Neural cell (in vitro differentiated cells): ENCODE measurements around the gene AMIGO3. TPM values are rescaled to one million over a fixed set of nuclear protein-coding genes. Genes with fewer than 3 reads are reported as not detected.

Experiments
- H2AFZ ChIP-seq: fragments of 200-600, 300-800 bp; sonication (generic), shearing (Covaris generic); 2 replicates; pipeline ENCODE4 v1.6.0; 2014; ENCODE audit warnings: low read depth, mild to moderate bottlenecking, antibody characterized with exemption, low read length, moderate library complexity
- H3F3A ChIP-seq: fragments of 200-600 bp; shearing (Covaris generic); 2 replicates; pipeline ENCODE4 v1.6.1; 2016; ENCODE audit warnings: mild to moderate bottlenecking, moderate library complexity, mixed read lengths, antibody characterized with exemption, low read length; ENCODE audit not compliant: insufficient read depth, poor library complexity, severe bottlenecking
- H3K27ac ChIP-seq: fragments of 200-600, 300-800 bp; sonication (generic), shearing (Covaris generic); 2 replicates; pipeline ENCODE4 v1.5.1; 2014; ENCODE audit warnings: mild to moderate bottlenecking, low read length, moderate library complexity
- H3K27me3 ChIP-seq: fragments of 300-800, 200-600 bp; sonication (generic), shearing (Covaris generic); 2 replicates; pipeline ENCODE4 v1.6.0; 2014; ENCODE audit warnings: mild to moderate bottlenecking, low read depth, low read length, moderate library complexity; ENCODE audit not compliant: insufficient read depth
- H3K36me3 ChIP-seq: fragments of 300-800, 200-600 bp; sonication (generic), shearing (Covaris generic); 2 replicates; pipeline ENCODE4 v1.5.1; 2014; ENCODE audit warnings: mild to moderate bottlenecking, antibody characterized with exemption, low read length, moderate library complexity; ENCODE audit not compliant: insufficient read depth
- H3K4me2 ChIP-seq: fragments of 300-800, 200-600 bp; sonication (generic), shearing (Covaris generic); 2 replicates; pipeline ENCODE4 v1.6.0; 2014; ENCODE audit warnings: mild to moderate bottlenecking, low read length
- H3K4me3 ChIP-seq: fragments of 300-800, 200-600 bp; sonication (generic), shearing (Covaris generic); 2 replicates; pipeline ENCODE4 v1.5.1; 2014; ENCODE audit warnings: mild to moderate bottlenecking, low read length, moderate library complexity
- H3K79me2 ChIP-seq: fragments of 200-600 bp; shearing (Covaris generic); replicated peaks from 2 replicates; pipeline ENCODE4 v1.6.0; 2014; ENCODE audit warnings: mild to moderate bottlenecking, low read length, moderate library complexity; ENCODE audit not compliant: insufficient read depth
- H3K9ac ChIP-seq: fragments of 300-800, 200-600 bp; sonication (generic), shearing (Covaris generic); 2 replicates; pipeline ENCODE4 v1.6.1; 2016; ENCODE audit warnings: mild to moderate bottlenecking, low read length, mixed read lengths
- H3K9me2 ChIP-seq: fragments of 200-600 bp; shearing (Covaris generic); 2 replicates; pipeline ENCODE4 v1.6.1; 2016; ENCODE audit warnings: mild to moderate bottlenecking, low read length, mixed read lengths; ENCODE audit not compliant: insufficient read depth
- H3K9me3 ChIP-seq: fragments of 200-600, 300-800 bp; sonication (generic), shearing (Covaris generic); 2 replicates; pipeline ENCODE4 v1.6.1; 2016; ENCODE audit warnings: mild to moderate bottlenecking, mixed run types, low read length, moderate library complexity, mixed read lengths
- H4K20me1 ChIP-seq: fragments of 200-600 bp; shearing (Covaris generic); 2 replicates; pipeline ENCODE4 v1.6.1; 2016; ENCODE audit warnings: mild to moderate bottlenecking, mixed run types; ENCODE audit not compliant: insufficient read depth
- EP300 ChIP-seq: fragments of 450-650 bp; conservative IDR thresholded peaks from 2 replicates; pipeline ENCODE4 v1.6.1; 2014; ENCODE audit warnings: antibody characterized with exemption, mild to moderate bottlenecking, moderate library complexity; ENCODE audit not compliant: poor library complexity, severe bottlenecking
- EZH2 ChIP-seq: fragments of 200-600, 300-800 bp; shearing (Covaris generic), sonication (generic); IDR thresholded peaks from 2 replicates; pipeline ENCODE4 v1.6.1; 2014; ENCODE audit warnings: antibody characterized with exemption, low read length, borderline replicate concordance, mild to moderate bottlenecking; ENCODE audit not compliant: insufficient read depth, poor library complexity, severe bottlenecking
- MXI1 ChIP-seq: fragments of 450-650 bp; conservative IDR thresholded peaks from 2 replicates; pipeline ENCODE4 v1.6.1; 2014; ENCODE audit warnings: antibody characterized with exemption, mild to moderate bottlenecking; ENCODE audit not compliant: poor library complexity, severe bottlenecking
- POLR2AphosphoS5 ChIP-seq: IDR thresholded peaks from 2 replicates; pipeline ENCODE4 v1.6.1; 2012
- RAD21 ChIP-seq: fragments of 450-650 bp; conservative IDR thresholded peaks from 2 replicates; pipeline ENCODE4 v1.6.1; 2014; ENCODE audit warnings: antibody characterized with exemption, mild to moderate bottlenecking, moderate library complexity
- SMC3 ChIP-seq: fragments of 450-650 bp; conservative IDR thresholded peaks from 2 replicates; pipeline ENCODE4 v1.6.1; 2014; ENCODE audit warnings: antibody characterized with exemption, mild to moderate bottlenecking, moderate library complexity; ENCODE audit not compliant: poor library complexity
- TAF1 ChIP-seq: IDR thresholded peaks from 2 replicates; pipeline ENCODE4 v1.6.1; 2012; ENCODE audit warnings: low read depth
- polyA plus RNA-seq: library from polyadenylated mRNA; depleted of rRNA; stranded (reverse); fragments of >200 nt; gene quantifications from 2 replicates; pipeline ENCODE4 v1.2.3, GENCODE V29; 2014
- TF ChIP-seq, protein P1 (sequence below): IDR thresholded peaks from 2 replicates; pipeline ENCODE4 v1.6.1; 2012; ENCODE audit warnings: borderline replicate concordance
- TF ChIP-seq, protein P2 (sequence below): fragments of 450-650 bp; IDR thresholded peaks from 2 replicates; pipeline ENCODE4 v1.5.1; 2014; ENCODE audit warnings: antibody characterized with exemption, mild to moderate bottlenecking, moderate library complexity; ENCODE audit not compliant: poor library complexity, severe bottlenecking

AMIGO3 gene
- polyA plus RNA-seq, 1 donor from 2014 or later: 4.0 TPM

GRCh38 chr3:49668861-49669260 lies 50.6 kb downstream of the AMIGO3 start:
- no peaks in the 10 kb centered on the region for H4K20me1 ChIP-seq
- no peaks in the 10 kb centered on the region for H3F3A ChIP-seq
- no peak overlapping the region for H3K9ac ChIP-seq
- H3K36me3 ChIP-seq: no peaks in the 10 kb centered on the region
- H3K9me2 ChIP-seq: no peaks in the 10 kb centered on the region
- no peak overlapping the region for H2AFZ ChIP-seq
- no peak overlapping the region for H3K4me3 ChIP-seq
- H3K4me2 ChIP-seq: no peak overlapping the region
- H3K27me3 ChIP-seq: no peaks in the 10 kb centered on the region
- no peaks in the 10 kb centered on the region for H3K9me3 ChIP-seq
- H3K79me2 ChIP-seq: no peaks in the 10 kb centered on the region
- TF ChIP-seq RAD21 (no peak), POLR2AphosphoS5 (no peak), SMC3 (no peak), EZH2 (no peak), TAF1 (no peak), MXI1 (no peak), EP300 (no peak)
- TF ChIP-seq, protein P1, sequence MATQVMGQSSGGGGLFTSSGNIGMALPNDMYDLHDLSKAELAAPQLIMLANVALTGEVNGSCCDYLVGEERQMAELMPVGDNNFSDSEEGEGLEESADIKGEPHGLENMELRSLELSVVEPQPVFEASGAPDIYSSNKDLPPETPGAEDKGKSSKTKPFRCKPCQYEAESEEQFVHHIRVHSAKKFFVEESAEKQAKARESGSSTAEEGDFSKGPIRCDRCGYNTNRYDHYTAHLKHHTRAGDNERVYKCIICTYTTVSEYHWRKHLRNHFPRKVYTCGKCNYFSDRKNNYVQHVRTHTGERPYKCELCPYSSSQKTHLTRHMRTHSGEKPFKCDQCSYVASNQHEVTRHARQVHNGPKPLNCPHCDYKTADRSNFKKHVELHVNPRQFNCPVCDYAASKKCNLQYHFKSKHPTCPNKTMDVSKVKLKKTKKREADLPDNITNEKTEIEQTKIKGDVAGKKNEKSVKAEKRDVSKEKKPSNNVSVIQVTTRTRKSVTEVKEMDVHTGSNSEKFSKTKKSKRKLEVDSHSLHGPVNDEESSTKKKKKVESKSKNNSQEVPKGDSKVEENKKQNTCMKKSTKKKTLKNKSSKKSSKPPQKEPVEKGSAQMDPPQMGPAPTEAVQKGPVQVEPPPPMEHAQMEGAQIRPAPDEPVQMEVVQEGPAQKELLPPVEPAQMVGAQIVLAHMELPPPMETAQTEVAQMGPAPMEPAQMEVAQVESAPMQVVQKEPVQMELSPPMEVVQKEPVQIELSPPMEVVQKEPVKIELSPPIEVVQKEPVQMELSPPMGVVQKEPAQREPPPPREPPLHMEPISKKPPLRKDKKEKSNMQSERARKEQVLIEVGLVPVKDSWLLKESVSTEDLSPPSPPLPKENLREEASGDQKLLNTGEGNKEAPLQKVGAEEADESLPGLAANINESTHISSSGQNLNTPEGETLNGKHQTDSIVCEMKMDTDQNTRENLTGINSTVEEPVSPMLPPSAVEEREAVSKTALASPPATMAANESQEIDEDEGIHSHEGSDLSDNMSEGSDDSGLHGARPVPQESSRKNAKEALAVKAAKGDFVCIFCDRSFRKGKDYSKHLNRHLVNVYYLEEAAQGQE: no peak
- TF ChIP-seq, protein P2, sequence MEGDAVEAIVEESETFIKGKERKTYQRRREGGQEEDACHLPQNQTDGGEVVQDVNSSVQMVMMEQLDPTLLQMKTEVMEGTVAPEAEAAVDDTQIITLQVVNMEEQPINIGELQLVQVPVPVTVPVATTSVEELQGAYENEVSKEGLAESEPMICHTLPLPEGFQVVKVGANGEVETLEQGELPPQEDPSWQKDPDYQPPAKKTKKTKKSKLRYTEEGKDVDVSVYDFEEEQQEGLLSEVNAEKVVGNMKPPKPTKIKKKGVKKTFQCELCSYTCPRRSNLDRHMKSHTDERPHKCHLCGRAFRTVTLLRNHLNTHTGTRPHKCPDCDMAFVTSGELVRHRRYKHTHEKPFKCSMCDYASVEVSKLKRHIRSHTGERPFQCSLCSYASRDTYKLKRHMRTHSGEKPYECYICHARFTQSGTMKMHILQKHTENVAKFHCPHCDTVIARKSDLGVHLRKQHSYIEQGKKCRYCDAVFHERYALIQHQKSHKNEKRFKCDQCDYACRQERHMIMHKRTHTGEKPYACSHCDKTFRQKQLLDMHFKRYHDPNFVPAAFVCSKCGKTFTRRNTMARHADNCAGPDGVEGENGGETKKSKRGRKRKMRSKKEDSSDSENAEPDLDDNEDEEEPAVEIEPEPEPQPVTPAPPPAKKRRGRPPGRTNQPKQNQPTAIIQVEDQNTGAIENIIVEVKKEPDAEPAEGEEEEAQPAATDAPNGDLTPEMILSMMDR: no peak
- no peak overlapping the region for H3K27ac ChIP-seq

- Histone ChIP-seq H2AFZ (no peak overlapping the region), H3K4me2 (no peak overlapping the region), H3K27ac (no peak overlapping the region), H3K4me3 (no peak overlapping the region), H3F3A (no peaks in the 10 kb centered on the region), H3K36me3 (no peaks in the 10 kb centered on the region), H3K27me3 (no peaks in the 10 kb centered on the region), H3K79me2 (no peaks in the 10 kb centered on the region), H3K9me2 (no peaks in the 10 kb centered on the region), H3K9ac (no peak overlapping the region), H3K9me3 (no peaks in the 10 kb centered on the region), H4K20me1 (no peaks in the 10 kb centered on the region)
- TF ChIP-seq MXI1 (no peak), POLR2AphosphoS5 (peak; percentile 15), SMC3 (no peak)
Observed at GRCh38 chr3:49668414-49668797, 51.1 kb downstream of the AMIGO3 start.
